ENCODE measurements around the gene EFNA4.

DNA sequence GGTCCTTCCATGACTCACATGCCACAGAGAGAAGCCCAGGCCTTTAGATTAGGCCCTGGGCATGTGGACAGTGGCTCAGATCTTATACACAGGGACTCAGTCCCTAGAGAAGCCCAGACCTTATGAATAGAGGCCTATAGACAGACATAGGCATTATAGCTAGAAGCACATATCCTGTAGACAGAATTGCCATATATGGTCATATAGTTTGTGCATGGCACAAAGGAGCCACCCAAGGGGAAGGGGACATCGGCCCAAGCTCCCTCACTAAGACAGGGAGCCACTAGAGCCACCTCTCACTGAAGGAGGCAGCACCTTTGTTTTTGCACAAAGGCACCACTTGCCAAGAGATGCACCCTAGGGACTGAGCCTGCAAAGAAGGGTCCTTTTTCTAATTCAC, 12.8 kb downstream of the EFNA4 start:
- no peak for TF ChIP-seq CTCF (IDR thresholded peaks at IDR 0.05)
- no peak for TF ChIP-seq POLR2A (IDR thresholded peaks at IDR 0.05)

Measured in heart left ventricle (tissue), 13 donors.